GM19324 (cell line): ENCODE results near the gene OSTC.
"Not testable (repeated sequence)": the region's sequence is repeated elsewhere in the genome, so short reads cannot be mapped to it uniquely, and the experiment has no call there.

ENCODE experiments used
- ATAC-seq: cut with Tn5 transposase; IDR thresholded peaks from one replicate; pipeline ENCODE4 v1.9.1; 2021; ENCODE audit warnings: mild to moderate bottlenecking, moderate library complexity; ENCODE audit not compliant: unreplicated experiment, low FRiP score

Gene OSTC

DNA sequence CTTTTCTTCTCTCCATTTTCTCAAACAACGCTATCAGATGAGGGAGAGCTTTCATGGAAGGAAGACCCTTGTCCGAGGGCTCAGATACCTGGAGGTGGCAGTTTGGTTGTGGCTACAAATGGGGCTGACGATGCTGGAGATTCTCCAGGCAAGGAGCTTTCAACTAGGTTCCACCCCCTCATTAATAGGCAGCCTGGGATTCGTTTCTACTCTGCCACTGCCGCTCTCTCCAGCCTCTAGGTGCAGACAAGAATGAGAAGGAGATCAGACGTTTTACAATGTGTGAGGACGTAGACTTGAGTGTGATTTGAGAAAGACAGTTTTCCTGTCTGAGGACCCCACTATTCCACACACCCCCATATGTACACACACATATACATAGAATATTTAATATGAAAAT, 59.3 kb downstream of the OSTC start:
- ATAC-seq: no peak

DNA sequence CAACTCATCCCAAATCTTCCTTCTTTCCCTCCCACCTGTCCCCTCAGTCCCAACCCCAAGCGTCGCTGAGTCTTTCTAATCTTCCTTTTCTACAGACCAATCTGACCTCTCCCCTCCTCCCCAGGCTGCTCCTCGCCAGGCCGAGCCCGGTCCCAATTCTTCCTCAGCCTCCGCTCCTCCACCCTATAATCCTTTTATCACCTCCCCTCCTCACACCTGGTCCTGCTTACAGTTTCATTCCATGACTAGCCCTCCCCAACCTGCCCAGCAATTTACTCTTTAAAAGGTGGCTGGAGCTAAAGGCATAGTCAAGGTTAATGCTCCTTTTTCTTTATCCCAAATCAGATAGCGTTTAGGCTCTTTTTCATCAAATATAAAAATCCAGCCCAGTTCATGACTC, 60.2 kb downstream of the OSTC start:
- ATAC-seq: not testable (repeated sequence)

DNA sequence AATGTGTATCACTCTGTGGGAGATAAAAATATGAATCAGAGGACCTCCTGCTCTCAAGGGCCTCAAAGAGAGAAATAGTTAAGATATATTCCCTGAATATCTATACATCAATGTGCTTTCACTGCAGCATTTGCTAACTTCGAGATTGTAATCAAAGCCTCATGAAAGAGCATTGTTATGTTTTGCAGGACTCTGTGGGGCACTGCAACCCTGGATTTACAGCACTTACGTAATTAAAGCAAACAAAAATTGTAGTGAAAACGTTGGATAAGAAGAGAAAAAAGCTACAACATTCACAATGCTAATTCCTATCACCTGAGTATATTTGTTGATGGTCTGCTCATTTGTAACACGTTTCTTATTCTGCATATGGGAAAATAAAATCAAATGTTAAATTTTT, 64.5 kb downstream of the OSTC start:
- ATAC-seq: no peak

DNA sequence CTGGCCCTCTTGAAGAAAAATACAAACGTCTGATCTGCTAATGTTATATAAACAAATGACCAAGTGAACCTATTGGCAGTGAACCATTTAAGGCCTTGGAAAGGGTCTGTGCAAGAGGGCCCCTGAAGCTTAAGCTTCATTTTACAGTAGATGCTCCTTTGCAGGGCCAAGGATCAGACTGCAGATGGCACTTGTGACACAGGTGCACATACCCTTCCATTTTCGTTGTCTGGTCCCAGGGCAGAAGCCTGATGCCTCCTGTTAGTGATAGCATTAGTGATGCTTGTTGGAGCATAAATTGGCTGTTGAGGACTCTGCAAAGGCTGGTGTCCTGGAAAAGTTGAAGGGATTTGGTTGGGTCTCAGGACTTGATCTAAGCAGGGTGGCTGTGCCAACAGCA, 65.9 kb downstream of the OSTC start:
- ATAC-seq: no peak

DNA sequence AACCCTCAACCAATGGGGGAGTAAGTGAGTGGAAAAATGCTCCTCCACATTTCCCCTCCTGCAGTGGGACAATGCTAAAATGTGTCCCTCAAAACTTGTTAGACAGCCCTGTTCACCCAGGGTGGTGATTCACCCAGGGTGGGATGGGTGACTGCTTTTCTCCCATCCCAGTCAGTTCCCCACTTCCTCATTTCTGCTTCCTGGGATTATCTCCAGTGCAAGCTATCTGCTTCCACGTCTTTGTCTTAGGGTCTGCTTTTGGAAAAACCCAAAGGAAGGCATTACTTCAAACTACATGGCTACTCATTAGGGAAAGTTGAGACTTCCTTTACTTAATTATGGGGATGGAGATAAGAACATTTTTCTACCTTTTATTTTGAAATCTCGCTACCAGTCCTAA, 67.0 kb downstream of the OSTC start:
- no peak for ATAC-seq
